Activated CD4-positive, alpha-beta T cell treated with anti-CD3 and anti-CD28 coated beads, Interleukin-2, amount 50 U/mL, for 1 hour (primary cell): ENCODE results near the gene KRTAP5-6.

Experiments used
- DNase-seq: peaks from one replicate; pipeline ENCODE4 v3.0.0-alpha.2; 2020

Gene KRTAP5-6

GRCh38 chr11:1705126-1706052 lies 8.4 kb downstream of the KRTAP5-6 start:
- DNase-seq = no peak

GRCh38 chr11:1706634-1707400 lies 9.8 kb downstream of the KRTAP5-6 start:
- DNase-seq = no peak

- DNase-seq = no peak
Measured at GRCh38 chr11:1707751-1708150, 10.8 kb downstream of the KRTAP5-6 start.

- DNase-seq = no peak
Measured at GRCh38 chr11:1708716-1709115, 11.7 kb downstream of the KRTAP5-6 start.

GRCh38 chr11:1714908-1715885 lies 18.2 kb downstream of the KRTAP5-6 start:
- DNase-seq = no peak

- DNase-seq = no peak
Measured at GRCh38 chr11:1717745-1718144, 20.8 kb downstream of the KRTAP5-6 start.

- DNase-seq = no peak
Measured at GRCh38 chr11:1718326-1718725, 21.3 kb downstream of the KRTAP5-6 start.

- DNase-seq = no peak
Measured at GRCh38 chr11:1719781-1720180, 22.8 kb downstream of the KRTAP5-6 start.

- DNase-seq = no peak
Measured at GRCh38 chr11:1727096-1727690, 30.2 kb downstream of the KRTAP5-6 start.

- DNase-seq = no peak
Measured at GRCh38 chr11:1727861-1728260, 30.9 kb downstream of the KRTAP5-6 start.

GRCh38 chr11:1728301-1728700 lies 31.3 kb downstream of the KRTAP5-6 start:
- DNase-seq = no peak

- no peak for DNase-seq
Measured at GRCh38 chr11:1728931-1729691, 32.1 kb downstream of the KRTAP5-6 start.

- no peak for DNase-seq
Measured at GRCh38 chr11:1729692-1730011, 32.7 kb downstream of the KRTAP5-6 start.

- DNase-seq = no peak
Measured at GRCh38 chr11:1730059-1730629, 33.1 kb downstream of the KRTAP5-6 start.

- no peak for DNase-seq
Measured at GRCh38 chr11:1731451-1732059, 34.6 kb downstream of the KRTAP5-6 start.

- no peak for DNase-seq
Measured at GRCh38 chr11:1732418-1733008, 35.5 kb downstream of the KRTAP5-6 start.

- no peak for DNase-seq
Measured at GRCh38 chr11:1733009-1733715, 36.2 kb downstream of the KRTAP5-6 start.

- DNase-seq = no peak
Measured at GRCh38 chr11:1733716-1734640, 37.0 kb downstream of the KRTAP5-6 start.

GRCh38 chr11:1734641-1735081 lies 37.7 kb downstream of the KRTAP5-6 start:
- no peak for DNase-seq
